Nephron (organoid): ENCODE measurements around the gene TGFB1.

Experiments used
- H3K27ac Mint-ChIP-seq, 3 experiments: 2 replicates each; pipeline ENCODE4 v1.8.0; 2020; ENCODE audit warnings: mixed read lengths in 3 of 3, mild to moderate bottlenecking in 2 of 3, moderate library complexity in 1 of 3
- H3K27me3 Mint-ChIP-seq: 2 replicates; pipeline ENCODE4 v1.8.0; 2021; ENCODE audit warnings: low read depth, mild to moderate bottlenecking, moderate library complexity, mixed read lengths
- H3K36me3 Mint-ChIP-seq: 2 replicates; pipeline ENCODE4 v1.8.0; 2020; ENCODE audit warnings: low read depth, mixed read lengths
- H3K4me1 Mint-ChIP-seq: 2 replicates; pipeline ENCODE4 v1.8.0; 2020; ENCODE audit warnings: mixed read lengths
- H3K4me3 Mint-ChIP-seq, 3 experiments: 2 replicates each; pipeline ENCODE4 v1.8.0; 2020; ENCODE audit warnings: mild to moderate bottlenecking in 3 of 3, mixed read lengths in 3 of 3, moderate library complexity in 2 of 3
- H3K9me3 Mint-ChIP-seq: 2 replicates; pipeline ENCODE4 v1.8.0; 2020; ENCODE audit warnings: mixed read lengths
- CTCF ChIP-seq, 3 experiments: fragments of 200-600 bp; sonication (generic); IDR thresholded peaks; one replicate each; pipeline ENCODE4 v1.5.0; 2021; ENCODE audit warnings: antibody characterized with exemption in 3 of 3; ENCODE audit not compliant: unreplicated experiment in 3 of 3

Gene TGFB1

GRCh38 chr19:41398598-41398997 lies 44.9 kb upstream of the TGFB1 start:
- Mint-ChIP-seq H3K4me1 (peaks cover 41% of the 10 kb centered on the region), H3K27ac (peak overlapping the region; percentile 99 to 100 (median 100)), H3K36me3 (peaks cover 3% of the 10 kb centered on the region), H3K9me3 (no peaks in the 10 kb centered on the region), H3K4me3 (peak overlapping the region; percentile 98 to 100 (median 99)), H3K27me3 (no peaks in the 10 kb centered on the region)
- no peak for TF ChIP-seq CTCF (IDR thresholded peaks at IDR 0.05; ENCODE audit: unreplicated experiment in 3 of 3)

- H3K27me3 Mint-ChIP-seq: no peaks in the 10 kb centered on the region
- peaks cover 41% of the 10 kb centered on the region for H3K4me1 Mint-ChIP-seq
- peak overlapping the region; percentile 98 to 100 (median 99) for H3K4me3 Mint-ChIP-seq
- peak overlapping the region; percentile 99 to 100 (median 100) for H3K27ac Mint-ChIP-seq
- peaks cover 3% of the 10 kb centered on the region for H3K36me3 Mint-ChIP-seq
- no peaks in the 10 kb centered on the region for H3K9me3 Mint-ChIP-seq
- no peak for TF ChIP-seq CTCF (IDR thresholded peaks at IDR 0.05; ENCODE audit: unreplicated experiment in 3 of 3)
Observed at GRCh38 chr19:41398050-41398418, 44.3 kb upstream of the TGFB1 start.

- Mint-ChIP-seq H3K4me1 (peaks cover 41% of the 10 kb centered on the region), H3K27ac (peak within 1 kb of the TSS; percentile 99 to 100 (median 100)), H3K27me3 (peaks cover 3% of the 10 kb centered on the region), H3K4me3 (peak within 1 kb of the TSS; percentile 98 to 100 (median 99)), H3K36me3 (peaks cover 3% of the 10 kb centered on the region), H3K9me3 (no peaks in the 10 kb centered on the region)
- TF ChIP-seq CTCF (IDR thresholded peaks at IDR 0.05; ENCODE audit: unreplicated experiment in 3 of 3): no peak
Observed at GRCh38 chr19:41397086-41398049, 43.6 kb upstream of the TGFB1 start, which contains the start of the genes BCKDHA and EXOSC5. Gene BCKDHA, plus strand, starts transcription at chr19:41397818. Its CDS starts 10 bp downstream, at chr19:41397828. Gene EXOSC5, minus strand, starts transcription at chr19:41397359. Its CDS starts 31 bp downstream, at chr19:41397328.

GRCh38 chr19:41395355-41395754 lies 41.6 kb upstream of the TGFB1 start:
- Mint-ChIP-seq H3K27ac (peak overlapping the region in 1 of 3 experiments; percentile 8), H3K27me3 (peaks cover 3% of the 10 kb centered on the region), H3K4me3 (peak overlapping the region; percentile 68 to 77 (median 75)), H3K36me3 (peaks cover 7% of the 10 kb centered on the region), H3K4me1 (peaks cover 41% of the 10 kb centered on the region), H3K9me3 (no peaks in the 10 kb centered on the region)
- TF ChIP-seq CTCF (IDR thresholded peaks at IDR 0.05; ENCODE audit: unreplicated experiment in 3 of 3): no peak

- Mint-ChIP-seq H3K4me1 (peaks cover 21% of the 10 kb centered on the region), H3K4me3 (peak overlapping the region in 1 of 3 experiments; percentile 56), H3K27me3 (peaks cover 3% of the 10 kb centered on the region), H3K36me3 (peaks cover 11% of the 10 kb centered on the region), H3K9me3 (no peaks in the 10 kb centered on the region), H3K27ac (no peak overlapping the region)
- TF ChIP-seq CTCF (IDR thresholded peaks at IDR 0.05; ENCODE audit: unreplicated experiment in 3 of 3): no peak
Observed at GRCh38 chr19:41392775-41393174, 39.1 kb upstream of the TGFB1 start.
